Measurements from ENCODE around the gene S100A14.

The S100A14 gene

GRCh38 chr1:153626904-153627714, 11.0 kb upstream of the S100A14 start, which contains the start of gene S100A13:
Gene S100A13, minus strand, starts transcription at chr1:153627505. Its CDS starts 1,033 bp downstream, at chr1:153626472.
- H3K4me3 ChIP-seq (ENCODE audit: low read length), result peak within 1 kb of the TSS; percentile 82
- no peaks in the 10 kb centered on the region for H3K9me3 ChIP-seq (ENCODE audit: insufficient read depth, low read depth, low read length)
- peak within 1 kb of the TSS; percentile 83 for H3K9ac ChIP-seq (ENCODE audit: low read depth, low read length)
- peaks cover 20% of the 10 kb centered on the region for H3K4me1 ChIP-seq (ENCODE audit: insufficient read depth, low read length)
- H3K36me3 ChIP-seq (ENCODE audit: insufficient read depth, low read depth, low read length), result peaks cover 24% of the 10 kb centered on the region
- H3K27ac ChIP-seq (ENCODE audit: low read length), result no peak within 1 kb of the TSS
- peaks cover 6% of the 10 kb centered on the region for H3K27me3 ChIP-seq (ENCODE audit: insufficient read depth, low read length)

- H3K9me3 ChIP-seq (ENCODE audit: insufficient read depth, low read depth, low read length), result no peaks in the 10 kb centered on the region
- H3K4me1 ChIP-seq (ENCODE audit: insufficient read depth, low read length), result peaks cover 20% of the 10 kb centered on the region
- peaks cover 29% of the 10 kb centered on the region for H3K36me3 ChIP-seq (ENCODE audit: insufficient read depth, low read depth, low read length)
- H3K4me3 ChIP-seq (ENCODE audit: low read length), result peak overlapping the region; percentile 82
- peak overlapping the region; percentile 83; the same call in 1 of the 2 replicates for H3K9ac ChIP-seq (ENCODE audit: low read depth, low read length)
- H3K27me3 ChIP-seq (ENCODE audit: insufficient read depth, low read length), result peaks cover 6% of the 10 kb centered on the region
- H3K27ac ChIP-seq (ENCODE audit: low read length), result no peak overlapping the region
Measured at GRCh38 chr1:153626477-153626903, 10.4 kb upstream of the S100A14 start.

GRCh38 chr1:153624965-153625611, 9.0 kb upstream of the S100A14 start:
- Histone ChIP-seq H3K4me1 (ENCODE audit: insufficient read depth, low read length) (peaks cover 20% of the 10 kb centered on the region), H3K27ac (ENCODE audit: low read length) (no peak overlapping the region), H3K36me3 (ENCODE audit: insufficient read depth, low read depth, low read length) (peaks cover 38% of the 10 kb centered on the region), H3K27me3 (ENCODE audit: insufficient read depth, low read length) (peaks cover 6% of the 10 kb centered on the region), H3K9me3 (ENCODE audit: insufficient read depth, low read depth, low read length) (no peaks in the 10 kb centered on the region), H3K9ac (ENCODE audit: low read depth, low read length) (no peak overlapping the region), H3K4me3 (ENCODE audit: low read length) (no peak overlapping the region)

GRCh38 chr1:153623101-153623500, 7.0 kb upstream of the S100A14 start:
- H3K9ac ChIP-seq (ENCODE audit: low read depth, low read length), result peak overlapping the region; percentile 15; the same call in 1 of the 2 replicates
- H3K4me1 ChIP-seq (ENCODE audit: insufficient read depth, low read length), result peaks cover 20% of the 10 kb centered on the region
- H3K4me3 ChIP-seq (ENCODE audit: low read length), result no peak overlapping the region
- H3K27ac ChIP-seq (ENCODE audit: low read length), result no peak overlapping the region
- peaks cover 6% of the 10 kb centered on the region for H3K27me3 ChIP-seq (ENCODE audit: insufficient read depth, low read length)
- no peaks in the 10 kb centered on the region for H3K9me3 ChIP-seq (ENCODE audit: insufficient read depth, low read depth, low read length)
- H3K36me3 ChIP-seq (ENCODE audit: insufficient read depth, low read depth, low read length), result peaks cover 42% of the 10 kb centered on the region

DNA sequence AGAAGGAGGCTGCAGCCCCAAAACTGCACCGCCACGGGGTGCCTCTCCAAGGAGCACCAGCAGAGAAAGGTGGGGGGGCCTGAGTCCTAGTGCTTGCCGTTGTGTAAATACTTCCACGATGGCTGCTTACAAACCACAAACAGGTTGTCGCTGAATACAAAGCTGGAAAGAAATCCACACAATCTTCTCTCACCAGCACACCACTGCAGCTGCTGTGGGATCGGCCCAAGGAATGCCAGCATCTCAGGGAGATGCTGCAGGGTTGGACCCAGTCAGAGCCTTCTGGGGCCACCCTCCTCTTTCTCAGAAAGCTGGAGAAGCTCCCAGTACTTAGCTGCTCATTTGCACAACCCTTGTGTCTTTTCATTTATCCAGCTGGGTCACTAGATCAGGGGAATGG, 3.0 kb upstream of the S100A14 start:
- no peak overlapping the region for H3K27ac ChIP-seq (ENCODE audit: low read length)
- no peaks in the 10 kb centered on the region for H3K9me3 ChIP-seq (ENCODE audit: insufficient read depth, low read depth, low read length)
- no peak overlapping the region for H3K4me3 ChIP-seq (ENCODE audit: low read length)
- peaks cover 32% of the 10 kb centered on the region for H3K36me3 ChIP-seq (ENCODE audit: insufficient read depth, low read depth, low read length)
- H3K4me1 ChIP-seq (ENCODE audit: insufficient read depth, low read length), result peaks cover 13% of the 10 kb centered on the region
- no peaks in the 10 kb centered on the region for H3K27me3 ChIP-seq (ENCODE audit: insufficient read depth, low read length)
- no peak overlapping the region for H3K9ac ChIP-seq (ENCODE audit: low read depth, low read length)

DNA sequence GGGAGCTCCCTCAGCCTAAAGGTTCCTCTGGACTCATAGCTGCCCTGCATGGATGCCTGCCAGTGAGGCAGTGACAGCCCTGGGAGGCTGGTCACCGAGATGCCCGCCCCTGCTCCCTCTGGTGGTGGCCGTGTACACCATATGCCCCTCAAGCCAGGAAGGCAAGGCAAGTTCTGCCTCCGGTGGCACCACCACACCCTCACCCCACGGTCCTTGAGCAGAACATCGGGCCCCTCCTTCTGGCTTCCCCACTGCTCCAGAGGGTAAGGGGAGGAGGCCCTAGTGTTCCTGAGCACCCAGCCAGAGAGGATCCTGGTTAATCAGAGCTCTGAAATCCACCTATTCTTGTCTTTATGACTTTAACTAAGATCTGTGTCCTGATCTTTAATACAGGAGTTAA, 1.5 kb upstream of the S100A14 start:
- Histone ChIP-seq H3K27me3 (ENCODE audit: insufficient read depth, low read length) (no peaks in the 10 kb centered on the region), H3K4me3 (ENCODE audit: low read length) (no peak overlapping the region), H3K36me3 (ENCODE audit: insufficient read depth, low read depth, low read length) (peaks cover 23% of the 10 kb centered on the region), H3K27ac (ENCODE audit: low read length) (no peak overlapping the region), H3K9ac (ENCODE audit: low read depth, low read length) (no peak overlapping the region), H3K4me1 (ENCODE audit: insufficient read depth, low read length) (peaks cover 5% of the 10 kb centered on the region; the same call in 1 of the 2 replicates), H3K9me3 (ENCODE audit: insufficient read depth, low read depth, low read length) (no peaks in the 10 kb centered on the region)

GRCh38 chr1:153616917-153617311, 789 bp upstream of the S100A14 start:
- no peak overlapping the region for H3K27ac ChIP-seq (ENCODE audit: low read length)
- no peak overlapping the region for H3K9ac ChIP-seq (ENCODE audit: low read depth, low read length)
- peaks cover 10% of the 10 kb centered on the region; the same call in 1 of the 2 replicates for H3K4me1 ChIP-seq (ENCODE audit: insufficient read depth, low read length)

DNA sequence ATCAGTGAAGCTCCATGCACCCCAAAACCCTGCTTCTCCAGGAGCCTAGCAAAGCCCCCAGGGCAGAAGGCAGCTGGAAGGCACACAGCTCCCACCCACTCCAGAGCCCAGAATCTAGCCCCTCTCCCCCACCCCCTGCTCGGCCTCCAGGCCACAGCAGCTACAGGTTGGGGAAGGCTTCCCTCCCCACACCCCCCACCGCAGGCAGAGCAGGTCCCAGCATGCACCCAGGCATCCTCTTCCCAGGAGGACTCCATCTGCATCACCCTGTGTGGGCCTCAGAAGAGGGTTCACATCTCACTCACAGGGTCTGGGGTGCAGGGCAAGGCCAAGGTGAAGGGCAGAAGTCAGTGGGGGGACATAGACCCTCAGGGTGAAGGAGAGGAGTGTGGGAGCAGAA, 719 bp downstream of the S100A14 start:
- no peak overlapping the region for H3K27ac ChIP-seq (ENCODE audit: low read length)
- no peak overlapping the region for H3K4me3 ChIP-seq (ENCODE audit: low read length)
- H3K4me1 ChIP-seq (ENCODE audit: insufficient read depth, low read length), result peaks cover 10% of the 10 kb centered on the region; the same call in 1 of the 2 replicates
- peaks cover 8% of the 10 kb centered on the region for H3K36me3 ChIP-seq (ENCODE audit: insufficient read depth, low read depth, low read length)
- H3K27me3 ChIP-seq (ENCODE audit: insufficient read depth, low read length), result no peaks in the 10 kb centered on the region
- no peak overlapping the region for H3K9ac ChIP-seq (ENCODE audit: low read depth, low read length)
- H3K9me3 ChIP-seq (ENCODE audit: insufficient read depth, low read depth, low read length), result no peaks in the 10 kb centered on the region

More at GRCh38 chr1:153616917-153617311, 789 bp upstream of the S100A14 start:
- Histone ChIP-seq H3K36me3 (ENCODE audit: insufficient read depth, low read depth, low read length) (peaks cover 16% of the 10 kb centered on the region), H3K9me3 (ENCODE audit: insufficient read depth, low read depth, low read length) (no peaks in the 10 kb centered on the region), H3K4me3 (ENCODE audit: low read length) (no peak overlapping the region), H3K27me3 (ENCODE audit: insufficient read depth, low read length) (no peaks in the 10 kb centered on the region)

DNA sequence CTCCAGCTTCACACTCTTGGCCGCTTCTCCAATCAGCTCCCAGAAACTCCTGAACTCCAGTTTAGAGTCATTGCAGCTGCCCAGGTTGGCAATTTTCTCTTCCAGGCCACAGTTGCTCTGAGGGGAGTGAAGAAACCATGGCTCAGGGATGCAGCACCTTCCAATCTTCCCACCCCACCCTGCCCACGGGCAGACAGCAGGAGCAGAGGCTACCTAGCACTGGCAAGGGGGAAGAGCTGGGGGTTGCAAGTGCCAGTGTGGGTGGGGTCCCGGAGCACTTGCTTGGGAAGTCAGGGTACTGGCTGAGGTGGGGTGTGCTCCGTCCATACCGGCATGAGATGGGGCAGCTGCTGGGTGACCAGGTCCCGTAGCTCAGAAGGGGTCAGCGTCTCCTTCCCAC, 1.2 kb downstream of the S100A14 start:
- H3K27me3 ChIP-seq (ENCODE audit: insufficient read depth, low read length), result no peaks in the 10 kb centered on the region
- H3K27ac ChIP-seq (ENCODE audit: low read length), result no peak overlapping the region
- peaks cover 12% of the 10 kb centered on the region for H3K4me1 ChIP-seq (ENCODE audit: insufficient read depth, low read length)
- H3K4me3 ChIP-seq (ENCODE audit: low read length), result no peak overlapping the region
- no peak overlapping the region for H3K9ac ChIP-seq (ENCODE audit: low read depth, low read length)
- no peaks in the 10 kb centered on the region for H3K9me3 ChIP-seq (ENCODE audit: insufficient read depth, low read depth, low read length)
- H3K36me3 ChIP-seq (ENCODE audit: insufficient read depth, low read depth, low read length), result peaks cover 5% of the 10 kb centered on the region; the same call in 1 of the 2 replicates

DNA sequence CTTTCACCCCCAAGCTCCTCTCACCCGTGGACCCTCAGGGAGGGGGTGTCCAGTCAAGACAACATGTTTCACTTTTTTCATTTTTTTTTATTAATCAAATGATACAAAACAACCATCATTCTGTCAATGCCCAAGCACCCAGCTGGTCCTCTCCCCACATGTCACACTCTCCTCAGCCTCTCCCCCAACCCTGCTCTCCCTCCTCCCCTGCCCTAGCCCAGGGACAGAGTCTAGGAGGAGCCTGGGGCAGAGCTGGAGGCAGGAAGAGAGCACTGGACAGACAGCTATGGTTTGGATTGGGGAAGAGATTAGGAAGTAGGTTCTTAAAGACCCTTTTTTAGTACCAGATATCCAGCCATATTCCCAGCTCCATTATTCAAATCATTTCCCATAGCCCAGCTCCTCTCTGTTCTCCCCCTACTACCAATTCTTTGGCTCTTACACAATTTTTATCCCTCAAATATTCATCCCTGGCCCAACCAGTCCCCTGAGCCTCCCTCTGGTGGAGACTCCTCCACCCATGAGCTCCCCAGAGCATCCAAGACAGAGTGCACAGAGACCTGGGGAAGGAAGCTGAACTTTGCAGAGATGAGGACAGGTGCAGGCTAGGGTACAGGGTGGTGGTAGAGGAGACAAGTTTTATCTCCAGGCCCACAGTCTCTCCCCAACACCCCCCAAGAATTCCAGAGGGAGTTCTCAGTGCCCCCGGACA, 1.8 kb downstream of the S100A14 start:
- Histone ChIP-seq H3K9me3 (ENCODE audit: insufficient read depth, low read depth, low read length) (no peaks in the 10 kb centered on the region), H3K4me3 (ENCODE audit: low read length) (no peak overlapping the region), H3K27ac (ENCODE audit: low read length) (no peak overlapping the region), H3K9ac (ENCODE audit: low read depth, low read length) (no peak overlapping the region), H3K4me1 (ENCODE audit: insufficient read depth, low read length) (peaks cover 18% of the 10 kb centered on the region), H3K36me3 (ENCODE audit: insufficient read depth, low read depth, low read length) (peaks cover 5% of the 10 kb centered on the region; the same call in 1 of the 2 replicates), H3K27me3 (ENCODE audit: insufficient read depth, low read length) (no peaks in the 10 kb centered on the region)

DNA sequence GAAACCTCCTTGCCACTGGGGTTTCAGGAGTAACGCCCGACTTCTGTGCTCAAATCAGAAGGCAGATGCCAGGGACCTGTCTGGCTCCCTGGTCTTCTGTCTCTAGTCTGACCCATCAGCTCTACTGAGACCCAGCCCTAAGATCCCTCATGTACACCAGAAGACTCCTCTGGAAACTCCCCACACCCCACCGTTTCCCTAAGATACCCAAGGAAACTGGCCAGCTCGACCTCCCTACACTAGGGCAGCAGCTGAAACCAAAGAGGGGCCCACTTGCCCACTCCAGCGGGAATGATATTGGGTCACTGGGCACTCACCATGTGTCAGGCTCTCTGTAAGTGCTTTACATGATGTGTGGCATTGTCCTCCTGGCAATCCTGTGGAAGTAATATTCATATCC, 2.7 kb downstream of the S100A14 start:
- no peaks in the 10 kb centered on the region for H3K27me3 ChIP-seq (ENCODE audit: insufficient read depth, low read length)
- H3K27ac ChIP-seq (ENCODE audit: low read length), result no peak overlapping the region
- H3K9ac ChIP-seq (ENCODE audit: low read depth, low read length), result no peak overlapping the region
- no peaks in the 10 kb centered on the region for H3K9me3 ChIP-seq (ENCODE audit: insufficient read depth, low read depth, low read length)
- H3K36me3 ChIP-seq (ENCODE audit: insufficient read depth, low read depth, low read length), result 0 out of 2 replicates have a peak, but pooled peaks cover under 1% of the 10 kb centered on the region
- H3K4me1 ChIP-seq (ENCODE audit: insufficient read depth, low read length), result peaks cover 26% of the 10 kb centered on the region
- H3K4me3 ChIP-seq (ENCODE audit: low read length), result 0 out of 2 replicates have a peak overlapping the region, but pooled peaks have one; percentile 53
